Activated CD4-positive, alpha-beta T cell treated with anti-CD3 and anti-CD28 coated beads for 36 hours (primary cell): ENCODE results near the gene TRIM45. TPM values are rescaled to one million over a fixed set of nuclear protein-coding genes. Genes with fewer than 3 reads are reported as not detected.
A peak's percentile ranks its signal among the peaks of the same experiment; 100 is the strongest.

Experiments used
- ATAC-seq: fragments of 200-7000 bp; cut with Tn5 transposase; one replicate; pipeline ENCODE4 v1.10.0; 2021; ENCODE audit warnings: mild to moderate bottlenecking, moderate library complexity
- CTCF ChIA-PET: fragments of 350-600 bp; sonication (Branson Sonifier 250); formaldehyde crosslinking; loops from one replicate; lab custom pipeline; 2021; ENCODE audit warnings: antibody characterized with exemption; lab: Charles Lee
- POLR2A ChIA-PET: fragments of 350-600 bp; sonication (Branson Sonifier 250); formaldehyde crosslinking; loops from one replicate; lab custom pipeline; 2021; ENCODE audit warnings: antibody characterized with exemption, inconsistent platforms; lab: Charles Lee
- DNase-seq: peaks from one replicate; pipeline ENCODE4 v3.0.0-alpha.2; 2020
- H3K27ac Mint-ChIP-seq: one replicate; pipeline ENCODE4 v1.8.0; 2021; ENCODE audit warnings: mixed read lengths
- H3K27me3 Mint-ChIP-seq: one replicate; pipeline ENCODE4 v1.8.0; 2021; ENCODE audit warnings: mixed read lengths
- H3K36me3 Mint-ChIP-seq: one replicate; pipeline ENCODE4 v1.8.0; 2021; ENCODE audit warnings: low read depth, mixed read lengths
- H3K4me1 Mint-ChIP-seq: one replicate; pipeline ENCODE4 v1.8.0; 2021; ENCODE audit warnings: mixed read lengths
- H3K4me3 Mint-ChIP-seq: one replicate; pipeline ENCODE4 v1.8.0; 2021; ENCODE audit warnings: mild to moderate bottlenecking, moderate library complexity, mixed read lengths
- H3K9me3 Mint-ChIP-seq: one replicate; pipeline ENCODE4 v1.8.0; 2021; ENCODE audit warnings: low read depth, mixed read lengths
- intact Hi-C, 2 experiments: fragments of 100-400 bp; cut with DNase I in 1 of 2; cut with micrococcal nuclease in 1 of 2; formaldehyde crosslinking; loops; one replicate each; pipeline versions ENCODE4 v1.14.2 to v1.15.1; 2022 to 2024; cut with DNase I, micrococcal nuclease
- total RNA-seq, 2 experiments: library from RNA; stranded (reverse); gene quantifications; one replicate each; pipeline ENCODE4 v1.2.3, GENCODE V29; 2021

The TRIM45 gene
- total RNA-seq, 2 experiments from 2014 or later = 0.37 to 0.62 TPM

DNA sequence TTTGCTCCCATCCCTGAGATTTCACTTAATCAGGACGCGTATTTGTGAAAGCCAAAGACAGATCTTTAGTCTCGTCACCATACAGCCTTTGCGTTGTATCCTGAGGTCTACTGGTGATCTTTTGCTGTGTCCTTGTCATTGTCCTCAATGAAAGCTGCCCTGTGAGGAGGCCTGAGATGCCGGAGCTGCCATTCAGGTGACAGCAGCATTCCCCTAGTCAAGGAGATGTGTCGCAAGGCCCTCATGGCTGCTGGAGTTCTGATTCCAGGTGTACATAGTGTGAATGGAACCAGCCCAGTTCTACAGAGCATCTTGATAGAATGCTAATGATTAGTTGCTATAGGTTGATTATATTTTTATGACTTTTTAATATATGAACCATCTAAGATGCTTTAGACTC, 37.3 kb downstream of the TRIM45 start:
- POLR2A ChIA-PET = no interaction called here
- H3K36me3 Mint-ChIP-seq = peaks cover 65% of the 10 kb centered on the region
- no peak for ATAC-seq
- no peaks in the 10 kb centered on the region for H3K27me3 Mint-ChIP-seq
- H3K9me3 Mint-ChIP-seq = no peaks in the 10 kb centered on the region
- no peak overlapping the region for H3K4me3 Mint-ChIP-seq
- CTCF ChIA-PET = no interaction called here
- DNase-seq = no peak
- intact Hi-C loops = loop anchor here in 1 of 2 experiments (5.0 kb wide), 1 partner anchor 707 kb away; no protein-coding TSS in a partner anchor
- H3K4me1 Mint-ChIP-seq = peaks cover 26% of the 10 kb centered on the region
- H3K27ac Mint-ChIP-seq = no peak overlapping the region

DNA sequence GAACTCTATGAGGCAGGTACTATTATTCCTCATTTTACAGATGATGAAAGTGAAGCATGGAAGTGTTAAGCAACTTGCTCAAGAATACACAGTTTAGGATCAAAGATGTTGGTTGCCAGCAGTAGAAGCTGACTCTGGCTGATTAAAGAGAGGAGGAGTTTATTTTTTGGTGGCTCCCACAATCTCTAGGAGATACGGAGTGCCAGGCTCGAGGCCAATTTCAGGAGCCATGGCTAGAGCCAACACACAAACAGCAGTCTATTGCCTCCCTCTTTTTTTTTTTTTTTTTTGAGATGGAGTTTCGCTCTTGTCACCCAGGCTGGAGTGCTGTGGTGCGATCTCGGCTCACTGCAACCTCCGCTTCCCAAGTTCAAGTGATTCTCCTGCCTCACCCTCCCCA, 41.8 kb downstream of the TRIM45 start:
- intact Hi-C loops = loop anchor here in 1 of 2 experiments (5.0 kb wide), 3 partner anchors 283 to 702 kb away; no protein-coding TSS in a partner anchor
- Mint-ChIP-seq H3K27ac (no peak overlapping the region), H3K9me3 (no peaks in the 10 kb centered on the region), H3K4me3 (no peak overlapping the region), H3K4me1 (peaks cover 61% of the 10 kb centered on the region), H3K36me3 (peaks cover 87% of the 10 kb centered on the region), H3K27me3 (no peaks in the 10 kb centered on the region)
- ATAC-seq = no peak
- DNase-seq = no peak
- CTCF ChIA-PET = interaction anchor here (0.6 to 1.7 kb wide), 2 partner anchors 14 to 17 kb away, joined by 4 read pairs; no protein-coding TSS in a partner anchor
- POLR2A ChIA-PET = no interaction called here

DNA sequence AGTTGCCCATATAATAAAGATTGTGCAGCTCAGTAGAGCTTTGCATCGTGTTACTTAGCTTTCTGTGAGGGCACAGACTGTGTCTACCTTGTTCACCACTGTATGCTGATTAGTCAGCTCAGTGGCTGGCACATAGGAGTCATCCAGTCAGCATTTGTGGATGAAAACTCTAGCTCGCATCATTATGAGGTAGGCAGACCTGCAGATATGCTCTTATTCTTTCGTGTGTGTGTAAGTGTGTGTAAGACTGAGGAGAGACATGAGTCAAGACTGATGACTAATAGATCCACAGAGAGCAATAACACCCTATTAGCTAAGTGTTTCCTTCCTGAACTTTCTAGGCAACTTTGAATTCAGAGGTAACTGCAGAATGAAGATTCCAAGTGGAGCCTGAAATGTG, 44.3 kb downstream of the TRIM45 start:
- Mint-ChIP-seq H3K4me3 (no peak overlapping the region), H3K36me3 (peaks cover 78% of the 10 kb centered on the region), H3K27ac (peak overlapping the region; percentile 86), H3K4me1 (peaks cover 40% of the 10 kb centered on the region), H3K27me3 (no peaks in the 10 kb centered on the region), H3K9me3 (no peaks in the 10 kb centered on the region)
- POLR2A ChIA-PET = interaction anchor here (0.7 to 1.4 kb wide), 9 partner anchors 10 to 354 kb away, joined by 3 to 26 read pairs (median 6); partner anchors contain the start of gene TTF2
- ATAC-seq (peak; percentile 99), DNase-seq (peak; percentile 78)
- intact Hi-C loops = loop anchor here (1.0 to 5.0 kb wide), 5 partner anchors 14 to 585 kb away; no protein-coding TSS in a partner anchor
- CTCF ChIA-PET = interaction anchor here (0.6 to 1.5 kb wide), 11 partner anchors 10 to 352 kb away, joined by 3 to 9 read pairs (median 4); partner anchors contain the start of gene TTF2

DNA sequence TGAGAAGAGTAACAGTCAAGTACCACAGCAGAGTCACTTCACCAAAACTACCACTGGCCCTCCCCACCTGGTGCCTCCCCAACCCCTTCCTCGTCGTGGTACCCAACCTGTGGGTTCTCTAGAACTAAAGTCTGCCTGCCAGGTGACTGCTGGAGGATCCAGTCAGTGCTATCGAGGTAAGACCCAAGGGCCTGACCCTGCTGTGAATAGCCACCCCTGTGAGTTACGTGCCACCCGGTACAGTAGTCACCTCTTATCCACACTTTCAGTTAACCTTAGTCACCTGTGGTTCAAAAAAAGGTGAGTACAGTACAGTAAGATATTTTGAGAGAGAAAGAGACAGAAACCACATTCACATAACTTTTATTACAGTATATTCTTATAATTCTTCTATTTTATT, 44.9 kb downstream of the TRIM45 start:
- ChIA-PET POLR2A (interaction anchor here (0.8 to 1.4 kb wide), 8 partner anchors 9 to 338 kb away, joined by 3 to 26 read pairs (median 7); partner anchors contain the start of gene TTF2), CTCF (interaction anchor here (0.6 to 1.5 kb wide), 8 partner anchors 10 to 262 kb away, joined by 3 to 9 read pairs (median 6); partner anchors contain the start of gene TTF2)
- no peaks in the 10 kb centered on the region for H3K27me3 Mint-ChIP-seq
- DNase-seq (peak; percentile 31), ATAC-seq (peak; percentile 7)
- no peaks in the 10 kb centered on the region for H3K9me3 Mint-ChIP-seq
- H3K36me3 Mint-ChIP-seq = peaks cover 76% of the 10 kb centered on the region
- no peak overlapping the region for H3K4me3 Mint-ChIP-seq
- intact Hi-C loops = loop anchor here (1.0 to 5.0 kb wide), 5 partner anchors 14 to 586 kb away; no protein-coding TSS in a partner anchor
- peaks cover 38% of the 10 kb centered on the region for H3K4me1 Mint-ChIP-seq
- peak overlapping the region; percentile 66 for H3K27ac Mint-ChIP-seq

DNA sequence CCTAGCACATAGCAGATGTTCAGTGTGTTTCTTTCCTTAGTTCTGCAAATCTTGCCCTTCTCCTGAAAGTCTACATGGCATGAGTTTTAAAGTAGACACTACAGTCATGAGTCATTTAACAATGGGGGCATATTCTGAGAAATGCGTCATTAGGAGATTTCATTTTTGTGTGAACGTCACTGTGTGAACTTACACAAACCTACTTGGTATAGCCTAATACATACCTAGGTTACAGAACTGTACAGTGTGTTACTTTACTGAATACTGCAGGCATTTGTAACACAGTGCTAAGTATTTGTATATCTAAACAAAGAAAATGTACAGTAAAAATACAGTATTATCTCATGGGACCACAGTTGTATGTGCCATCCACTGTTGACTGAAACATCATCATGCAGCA, 51.4 kb downstream of the TRIM45 start:
- H3K36me3 Mint-ChIP-seq = peaks cover 54% of the 10 kb centered on the region
- ATAC-seq = peak; percentile 83

DNA sequence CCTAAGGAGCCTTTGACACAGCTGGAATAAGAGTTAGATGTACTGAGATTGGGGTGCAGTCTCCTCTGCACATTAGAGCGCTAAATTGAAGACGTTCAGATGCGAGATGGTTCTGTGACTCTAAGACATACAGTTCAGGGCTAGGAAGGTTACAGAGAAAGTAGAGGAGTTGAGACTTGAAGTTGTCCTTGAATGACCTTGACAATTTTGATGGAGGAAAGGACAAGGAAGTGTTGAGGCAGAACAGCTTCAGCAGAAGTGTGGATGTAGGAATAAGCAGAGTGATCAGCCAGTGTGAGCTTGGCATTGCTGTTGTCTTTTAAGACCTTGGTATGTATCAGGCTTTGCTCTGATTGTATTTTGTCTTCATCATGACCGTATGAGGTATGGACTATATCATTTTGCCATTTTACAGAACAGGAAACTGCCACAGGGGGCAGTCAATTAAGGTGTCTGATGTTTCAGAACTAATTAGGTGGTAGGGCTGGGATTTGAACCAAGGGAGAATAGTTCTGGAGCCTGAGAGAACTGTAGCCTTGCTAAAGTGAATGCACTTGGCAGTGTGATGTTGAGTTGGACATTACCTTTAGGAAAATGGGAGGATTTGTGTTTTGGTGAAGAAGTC, 52.2 kb downstream of the TRIM45 start:
- DNase-seq = no peak
- H3K4me3 Mint-ChIP-seq = no peak overlapping the region
- H3K27ac Mint-ChIP-seq = no peak overlapping the region
- H3K4me1 Mint-ChIP-seq = peaks cover 26% of the 10 kb centered on the region
- intact Hi-C loops = loop anchor here (5.0 to 10.0 kb wide), 3 partner anchors 295 to 688 kb away; partner anchors contain the start of gene MAN1A2 (in 1 of the 2)
- POLR2A ChIA-PET = no interaction called here
- CTCF ChIA-PET = interaction anchor here (0.8 to 8.8 kb wide), 7 partner anchors 13 to 686 kb away, joined by 3 to 89 read pairs (median 3); no protein-coding TSS in a partner anchor
- peak; percentile 33 for ATAC-seq
- no peaks in the 10 kb centered on the region for H3K9me3 Mint-ChIP-seq
- H3K36me3 Mint-ChIP-seq = peaks cover 52% of the 10 kb centered on the region
- H3K27me3 Mint-ChIP-seq = no peaks in the 10 kb centered on the region

More for the DNA sequence above, 51.4 kb downstream of the TRIM45 start:
- H3K9me3 Mint-ChIP-seq = no peaks in the 10 kb centered on the region
- H3K4me1 Mint-ChIP-seq = peaks cover 30% of the 10 kb centered on the region
- intact Hi-C loops = no loop called here
- no peaks in the 10 kb centered on the region for H3K27me3 Mint-ChIP-seq
- no peak for DNase-seq
- POLR2A ChIA-PET = no interaction called here
- H3K27ac Mint-ChIP-seq = no peak overlapping the region
- CTCF ChIA-PET = interaction anchor here (1.0 to 8.8 kb wide), 5 partner anchors 8 to 474 kb away, joined by 3 to 89 read pairs (median 4); no protein-coding TSS in a partner anchor
- no peak overlapping the region for H3K4me3 Mint-ChIP-seq

DNA sequence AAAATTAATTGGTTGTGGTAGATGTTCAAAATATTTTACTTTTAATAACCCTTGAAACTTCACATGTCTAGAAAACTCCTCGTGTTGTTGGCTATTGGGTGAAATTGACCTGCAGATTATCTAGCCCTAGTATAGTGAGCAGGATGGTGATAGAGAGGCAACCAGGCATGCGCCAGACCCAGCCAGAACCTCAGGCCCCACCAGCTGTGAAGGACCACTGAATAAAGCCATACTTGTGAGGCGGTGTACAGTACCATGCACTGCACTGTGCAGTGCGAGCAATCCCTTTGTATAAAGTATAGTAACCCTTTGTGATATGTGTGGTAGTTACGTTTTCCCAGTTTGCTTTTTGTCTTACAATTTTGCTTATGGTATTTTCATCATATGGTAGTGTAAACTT, 53.0 kb downstream of the TRIM45 start:
- ChIA-PET CTCF (interaction anchor here (0.8 to 8.8 kb wide), 15 partner anchors 9 to 828 kb away, joined by 3 to 89 read pairs (median 5); no protein-coding TSS in a partner anchor), POLR2A (no interaction called here)
- no peaks in the 10 kb centered on the region for H3K27me3 Mint-ChIP-seq
- H3K36me3 Mint-ChIP-seq = peaks cover 55% of the 10 kb centered on the region
- H3K4me1 Mint-ChIP-seq = peaks cover 31% of the 10 kb centered on the region
- no peak for DNase-seq
- intact Hi-C loops = loop anchor here (5.0 to 10.0 kb wide), 3 partner anchors 296 to 689 kb away; partner anchors contain the start of gene MAN1A2 (in 1 of the 2)
- no peaks in the 10 kb centered on the region for H3K9me3 Mint-ChIP-seq
- no peak for ATAC-seq
- no peak overlapping the region for H3K27ac Mint-ChIP-seq
- H3K4me3 Mint-ChIP-seq = no peak overlapping the region

DNA sequence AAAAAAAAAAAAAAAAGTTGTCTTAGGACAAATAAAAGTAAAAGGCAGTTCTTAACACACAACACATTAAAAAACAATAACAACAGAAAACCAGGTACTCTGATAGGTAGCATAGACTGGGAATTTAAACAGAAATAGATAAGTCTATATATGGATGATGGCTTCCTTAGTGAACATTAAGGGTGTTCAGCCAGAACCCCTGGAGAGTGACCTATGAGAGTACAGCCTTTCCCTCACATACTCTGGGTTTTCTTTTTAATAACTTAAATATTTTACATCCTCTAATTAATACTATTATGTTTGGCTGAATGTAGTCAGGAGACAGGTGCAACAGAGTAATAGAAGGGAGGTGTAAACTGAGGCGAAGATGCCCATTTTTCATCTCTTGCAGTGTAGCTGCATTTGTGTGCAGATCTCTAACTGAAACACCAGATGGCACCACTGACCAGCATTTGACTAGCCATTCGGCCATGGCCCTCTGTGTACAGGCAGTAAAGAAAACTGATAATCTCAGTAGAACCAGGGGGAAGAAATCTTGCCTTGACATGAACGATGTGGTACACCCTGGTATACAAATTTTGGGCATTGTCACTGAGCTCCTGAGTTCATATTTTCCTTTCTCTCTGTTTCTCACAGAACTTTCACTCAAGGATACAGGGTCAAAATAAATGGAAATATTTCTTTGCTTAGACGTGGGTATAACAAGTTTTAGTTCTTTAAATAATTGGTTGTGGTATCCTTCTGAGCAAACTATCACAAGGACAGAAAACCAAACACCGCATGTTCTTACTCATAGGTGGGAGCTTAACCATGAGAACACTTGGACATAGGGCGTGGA, 53.8 kb downstream of the TRIM45 start:
- DNase-seq = peak; percentile 65
- peaks cover 58% of the 10 kb centered on the region for H3K36me3 Mint-ChIP-seq

DNA sequence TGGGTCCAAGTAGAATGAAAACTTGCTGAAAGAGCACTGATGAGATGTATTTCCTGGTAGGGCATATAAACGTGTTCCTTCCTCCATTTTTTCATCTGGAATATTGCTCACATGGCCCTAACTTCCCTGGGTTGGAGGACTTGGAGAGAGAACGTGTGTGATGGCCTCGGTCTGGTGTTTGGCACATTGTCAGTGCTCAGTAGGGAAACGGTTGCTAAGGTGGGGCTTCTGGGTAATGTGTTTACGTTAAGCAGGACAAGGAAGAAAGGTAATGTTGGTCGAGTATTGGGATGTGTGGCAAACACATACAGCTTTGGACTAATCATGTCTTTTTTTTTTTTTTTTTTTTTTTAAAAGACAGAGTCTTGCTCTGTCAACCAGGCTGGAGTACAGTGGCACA, 55.2 kb downstream of the TRIM45 start:
- intact Hi-C loops = loop anchor here (5.0 to 10.0 kb wide), 3 partner anchors 298 to 691 kb away; partner anchors contain the start of gene MAN1A2 (in 1 of the 2)
- Mint-ChIP-seq H3K27ac (no peak overlapping the region), H3K36me3 (peaks cover 62% of the 10 kb centered on the region)

More for the DNA sequence above, 53.8 kb downstream of the TRIM45 start:
- intact Hi-C loops = loop anchor here (1.0 to 10.0 kb wide), 5 partner anchors 61 to 690 kb away; partner anchors contain the start of gene MAN1A2 (in 1 of the 2)
- H3K4me1 Mint-ChIP-seq = peaks cover 36% of the 10 kb centered on the region
- H3K4me3 Mint-ChIP-seq = no peak overlapping the region
- H3K27me3 Mint-ChIP-seq = no peaks in the 10 kb centered on the region
- peak; percentile 65 for ATAC-seq
- CTCF ChIA-PET = interaction anchor here (0.6 to 8.8 kb wide), 20 partner anchors 9 to 829 kb away, joined by 3 to 89 read pairs (median 5); no protein-coding TSS in a partner anchor
- POLR2A ChIA-PET = interaction anchor here (0.6 to 1.0 kb wide), 3 partner anchors 9 to 51 kb away, joined by 3 read pairs; no protein-coding TSS in a partner anchor
- H3K27ac Mint-ChIP-seq = no peak overlapping the region
- no peaks in the 10 kb centered on the region for H3K9me3 Mint-ChIP-seq

DNA sequence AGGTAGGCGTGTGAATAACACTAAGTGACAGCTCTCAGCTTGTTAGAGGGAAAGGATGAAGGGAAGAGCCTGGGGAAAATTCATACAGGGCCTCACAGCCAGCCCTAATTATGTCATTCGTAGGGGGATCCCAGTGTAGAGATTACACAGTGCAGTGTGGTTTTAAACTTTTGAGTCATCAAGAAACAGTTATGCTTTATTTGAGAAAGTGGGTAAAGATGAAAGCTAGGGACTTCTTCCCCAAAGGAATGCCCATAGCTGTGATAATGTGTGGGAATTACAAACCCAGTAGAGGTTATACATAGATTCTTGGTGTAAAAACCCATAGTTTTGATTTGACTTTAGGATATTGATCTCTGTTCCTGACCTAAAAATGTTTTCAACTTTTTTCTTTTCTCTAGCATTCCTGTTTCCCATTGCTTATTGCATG, 59.5 kb downstream of the TRIM45 start:
- POLR2A ChIA-PET = interaction anchor here (0.6 to 1.2 kb wide), 10 partner anchors 15 to 594 kb away, joined by 3 to 9 read pairs (median 4); partner anchors contain the start of gene CD2
- Mint-ChIP-seq H3K4me1 (peaks cover 38% of the 10 kb centered on the region), H3K4me3 (no peak overlapping the region), H3K27ac (peak overlapping the region; percentile 43), H3K36me3 (peaks cover 48% of the 10 kb centered on the region), H3K9me3 (no peaks in the 10 kb centered on the region), H3K27me3 (no peaks in the 10 kb centered on the region)
- peak; percentile 58 for DNase-seq
- CTCF ChIA-PET = interaction anchor here (0.8 to 3.5 kb wide), 8 partner anchors 9 to 505 kb away, joined by 3 to 28 read pairs (median 4); no protein-coding TSS in a partner anchor
- intact Hi-C loops = loop anchor here (1.0 to 10.0 kb wide), 13 partner anchors 15 to 683 kb away; partner anchors contain the start of genes MAN1A2 (in 1 of the 2) and TENT5C (in 1 of the 2)
- ATAC-seq = peak; percentile 23

More for the DNA sequence above, 55.2 kb downstream of the TRIM45 start:
- DNase-seq (no peak), ATAC-seq (no peak)
- ChIA-PET POLR2A (no interaction called here), CTCF (interaction anchor here (0.6 to 8.8 kb wide), 8 partner anchors 11 to 406 kb away, joined by 3 to 89 read pairs (median 9); no protein-coding TSS in a partner anchor)
- Mint-ChIP-seq H3K27me3 (no peaks in the 10 kb centered on the region), H3K9me3 (no peaks in the 10 kb centered on the region), H3K4me1 (peaks cover 50% of the 10 kb centered on the region), H3K4me3 (no peak overlapping the region)
